Stimulated activated CD4-positive, alpha-beta T cell treated with anti-CD3 and anti-CD28 coated beads, Interleukin-1b, Interleukin-23, amount 100 ng/mL, for 24 hours (primary cell): ENCODE measurements around the gene GSG1L.

Experiments
- DNase-seq, 4 experiments: peaks; one replicate each; pipeline ENCODE4 v3.0.0-alpha.2; 2020; ENCODE audit warnings: low read depth in 4 of 4, low spot score in 1 of 4

Gene GSG1L

GRCh38 chr16:28067604-28068379 is 4.3 kb upstream of the GSG1L start:
- DNase-seq = no peak

GRCh38 chr16:28064706-28065249 is 1.3 kb upstream of the GSG1L start:
- no peak for DNase-seq

- no peak for DNase-seq
These were observed 636 bp upstream of the GSG1L start for GRCh38 chr16:28064150-28064549.

- no peak for DNase-seq
These were observed 530 bp downstream of the GSG1L start for GRCh38 chr16:28062847-28063521.

GRCh38 chr16:28062261-28062846 is 1.2 kb downstream of the GSG1L start:
- no peak for DNase-seq

GRCh38 chr16:28061352-28062101 is 2.0 kb downstream of the GSG1L start:
- DNase-seq = no peak

GRCh38 chr16:28059841-28060575 is 3.5 kb downstream of the GSG1L start:
- no peak for DNase-seq

GRCh38 chr16:28058839-28059589 is 4.5 kb downstream of the GSG1L start:
- no peak for DNase-seq

- no peak for DNase-seq
These were observed 5.6 kb downstream of the GSG1L start for GRCh38 chr16:28057949-28058348.

- no peak for DNase-seq
These were observed 10.1 kb downstream of the GSG1L start for GRCh38 chr16:28053461-28053860.

GRCh38 chr16:28052274-28053128 is 11.0 kb downstream of the GSG1L start:
- DNase-seq = no peak

GRCh38 chr16:28051486-28051885 is 12.0 kb downstream of the GSG1L start:
- no peak for DNase-seq

- DNase-seq = no peak
These were observed 20.7 kb downstream of the GSG1L start for GRCh38 chr16:28042811-28043210.

GRCh38 chr16:28041615-28042014 is 21.9 kb downstream of the GSG1L start:
- no peak for DNase-seq

GRCh38 chr16:28040039-28040438 is 23.5 kb downstream of the GSG1L start:
- DNase-seq = no peak

GRCh38 chr16:28039493-28039892 is 24.0 kb downstream of the GSG1L start:
- DNase-seq = no peak

- no peak for DNase-seq
These were observed 25.1 kb downstream of the GSG1L start for GRCh38 chr16:28038409-28038808.

GRCh38 chr16:28035866-28036393 is 27.6 kb downstream of the GSG1L start:
- DNase-seq = no peak

GRCh38 chr16:28033870-28034269 is 29.6 kb downstream of the GSG1L start:
- no peak for DNase-seq
